Thoracic aorta (tissue), 2 donors: ENCODE data around the gene VPREB1. TPM values are rescaled to one million over a fixed set of nuclear protein-coding genes. Genes with fewer than 3 reads are reported as not detected.

Experiments used
- ATAC-seq: fragments of 150-250 bp; one replicate; pipeline ENCODE4 v1.8.0; 2017; ENCODE audit warnings: low read depth; ENCODE audit not compliant: insufficient number of reproducible peaks, low FRiP score
- DNase-seq: peaks from one replicate; pipeline ENCODE4 v3.0.0-alpha.2; 2020; ENCODE audit warnings: low spot score
- H3K27ac ChIP-seq, 2 donors: fragments of 200-600 bp; sonication (generic); 1 replicate in 1 of 2; 2 replicates in 1 of 2; pipeline ENCODE4 v1.5.1; 2016; ENCODE audit warnings: mild to moderate bottlenecking in 2 of 2, moderate library complexity in 2 of 2
- H3K27me3 ChIP-seq: fragments of 200-600 bp; sonication (generic); replicated peaks from 2 replicates; pipeline ENCODE4 v1.6.0; 2016; ENCODE audit warnings: mild to moderate bottlenecking; ENCODE audit not compliant: insufficient read depth
- H3K36me3 ChIP-seq: fragments of 200-600 bp; sonication (generic); one replicate; pipeline ENCODE4 v1.5.1; 2016
- H3K4me1 ChIP-seq, 2 donors: fragments of 200-600 bp; sonication (generic); 1 replicate in 1 of 2; 2 replicates in 1 of 2; pipeline versions ENCODE4 v1.5.1 to v1.6.0; 2016; ENCODE audit warnings: low read depth in 2 of 2, mild to moderate bottlenecking in 1 of 2; ENCODE audit not compliant: control insufficient read depth in 1 of 2
- H3K4me3 ChIP-seq: fragments of 200-600 bp; sonication (generic); 2 replicates; pipeline ENCODE4 v1.5.1; 2016; ENCODE audit warnings: mild to moderate bottlenecking
- H3K9me3 ChIP-seq: fragments of 200-600 bp; sonication (generic); 2 replicates; pipeline ENCODE4 v1.5.1; 2016
- total RNA-seq, 2 donors: library from RNA; depleted of rRNA; stranded (reverse); fragments of >200 nt; gene quantifications; one replicate each; pipeline versions ENCODE4 v1.1.0 to v1.2.3, GENCODE V29; 2016
- TF ChIP-seq, protein P1 (sequence below): fragments of 200-600 bp; sonication (generic); IDR thresholded peaks from one replicate; pipeline ENCODE4 v1.5.1; 2019; ENCODE audit warnings: antibody characterized with exemption

VPREB1 gene
- total RNA-seq, 2 donors from 2014 or later, result not detected

GRCh38 chr22:22201185-22201929, 43.2 kb upstream of the VPREB1 start:
- Histone ChIP-seq H3K27ac (no peak overlapping the region), H3K27me3 (no peaks in the 10 kb centered on the region), H3K4me1 (no peaks in the 10 kb centered on the region), H3K9me3 (no peaks in the 10 kb centered on the region), H3K36me3 (no peaks in the 10 kb centered on the region), H3K4me3 (no peak overlapping the region)
- TF ChIP-seq, protein P1, sequence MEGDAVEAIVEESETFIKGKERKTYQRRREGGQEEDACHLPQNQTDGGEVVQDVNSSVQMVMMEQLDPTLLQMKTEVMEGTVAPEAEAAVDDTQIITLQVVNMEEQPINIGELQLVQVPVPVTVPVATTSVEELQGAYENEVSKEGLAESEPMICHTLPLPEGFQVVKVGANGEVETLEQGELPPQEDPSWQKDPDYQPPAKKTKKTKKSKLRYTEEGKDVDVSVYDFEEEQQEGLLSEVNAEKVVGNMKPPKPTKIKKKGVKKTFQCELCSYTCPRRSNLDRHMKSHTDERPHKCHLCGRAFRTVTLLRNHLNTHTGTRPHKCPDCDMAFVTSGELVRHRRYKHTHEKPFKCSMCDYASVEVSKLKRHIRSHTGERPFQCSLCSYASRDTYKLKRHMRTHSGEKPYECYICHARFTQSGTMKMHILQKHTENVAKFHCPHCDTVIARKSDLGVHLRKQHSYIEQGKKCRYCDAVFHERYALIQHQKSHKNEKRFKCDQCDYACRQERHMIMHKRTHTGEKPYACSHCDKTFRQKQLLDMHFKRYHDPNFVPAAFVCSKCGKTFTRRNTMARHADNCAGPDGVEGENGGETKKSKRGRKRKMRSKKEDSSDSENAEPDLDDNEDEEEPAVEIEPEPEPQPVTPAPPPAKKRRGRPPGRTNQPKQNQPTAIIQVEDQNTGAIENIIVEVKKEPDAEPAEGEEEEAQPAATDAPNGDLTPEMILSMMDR, result no peak
- ATAC-seq, result no peak
- no peak for DNase-seq

GRCh38 chr22:22201930-22202343, 42.6 kb upstream of the VPREB1 start:
- DNase-seq (no peak), ATAC-seq (no peak)
- Histone ChIP-seq H3K27me3 (no peaks in the 10 kb centered on the region), H3K4me3 (no peak overlapping the region), H3K27ac (no peak overlapping the region), H3K36me3 (no peaks in the 10 kb centered on the region), H3K9me3 (no peaks in the 10 kb centered on the region), H3K4me1 (no peaks in the 10 kb centered on the region)
- TF ChIP-seq, protein P1, result no peak

GRCh38 chr22:22203048-22203971, 41.3 kb upstream of the VPREB1 start:
- Histone ChIP-seq H3K27me3 (no peaks in the 10 kb centered on the region), H3K9me3 (no peaks in the 10 kb centered on the region), H3K4me1 (no peaks in the 10 kb centered on the region), H3K36me3 (no peaks in the 10 kb centered on the region), H3K27ac (no peak overlapping the region), H3K4me3 (no peak overlapping the region)
- TF ChIP-seq, protein P1, result no peak
- ATAC-seq (no peak), DNase-seq (no peak)

- no peaks in the 10 kb centered on the region for H3K9me3 ChIP-seq
- TF ChIP-seq, protein P1, result peak; percentile 20
These were observed 36.6 kb upstream of the VPREB1 start for GRCh38 chr22:22207845-22208564.

More at GRCh38 chr22:22207845-22208564, 36.6 kb upstream of the VPREB1 start:
- Histone ChIP-seq H3K4me1 (no peaks in the 10 kb centered on the region), H3K27me3 (no peaks in the 10 kb centered on the region), H3K27ac (no peak overlapping the region), H3K36me3 (no peaks in the 10 kb centered on the region), H3K4me3 (no peak overlapping the region)
- no peak for DNase-seq
- ATAC-seq, result no peak
